ENCODE measurements around the gene UBQLN1. TPM values are rescaled to one million over a fixed set of nuclear protein-coding genes. Genes with fewer than 3 reads are reported as not detected.

Gene UBQLN1
- total RNA-seq, 3 donors from 2014 or later = 114 to 141 (median 124) TPM

- no peaks in the 10 kb centered on the region for H3K4me1 ChIP-seq
- H3K9me3 ChIP-seq = no peaks in the 10 kb centered on the region
- no peak overlapping the region for H3K27ac ChIP-seq
- no peak for TF ChIP-seq POLR2A (IDR thresholded peaks at IDR 0.05)
- no peak for TF ChIP-seq CTCF (IDR thresholded peaks at IDR 0.05)
- no peak for TF ChIP-seq POLR2AphosphoS5 (IDR thresholded peaks at IDR 0.05)
- H3K4me3 ChIP-seq = no peak overlapping the region
- peaks cover 3% of the 10 kb centered on the region for H3K36me3 ChIP-seq
- DNase-seq (ENCODE audit: low spot score in 2 of 2) = no peak
- H3K27me3 ChIP-seq = no peaks in the 10 kb centered on the region
- intact Hi-C loops (cut with DNase I; ENCODE audit: low total_unique reads) = no loop called here
These were observed 68.5 kb downstream of the UBQLN1 start for GRCh38 chr9:83639266-83639665.

GRCh38 chr9:83637389-83637788 is 70.4 kb downstream of the UBQLN1 start:
- intact Hi-C loops (cut with DNase I; ENCODE audit: low total_unique reads) = no loop called here
- Histone ChIP-seq H3K9me3 (no peaks in the 10 kb centered on the region), H3K27ac (no peak overlapping the region), H3K4me3 (no peak overlapping the region), H3K4me1 (no peaks in the 10 kb centered on the region), H3K36me3 (no peaks in the 10 kb centered on the region), H3K27me3 (no peaks in the 10 kb centered on the region)
- DNase-seq (ENCODE audit: low spot score in 2 of 2) = no peak
- TF ChIP-seq CTCF (IDR thresholded peaks at IDR 0.05) (no peak), POLR2AphosphoS5 (IDR thresholded peaks at IDR 0.05) (no peak), POLR2A (IDR thresholded peaks at IDR 0.05) (no peak)

- Histone ChIP-seq H3K4me3 (no peak overlapping the region), H3K36me3 (no peaks in the 10 kb centered on the region), H3K9me3 (no peaks in the 10 kb centered on the region), H3K4me1 (no peaks in the 10 kb centered on the region), H3K27me3 (no peaks in the 10 kb centered on the region), H3K27ac (no peak overlapping the region)
- intact Hi-C loops (cut with DNase I; ENCODE audit: low total_unique reads) = no loop called here
- no peak for DNase-seq (ENCODE audit: low spot score in 2 of 2)
- no peak for TF ChIP-seq POLR2AphosphoS5 (IDR thresholded peaks at IDR 0.05)
These were observed 70.9 kb downstream of the UBQLN1 start for GRCh38 chr9:83636813-83637212.

- H3K27ac ChIP-seq = no peak overlapping the region
- H3K27me3 ChIP-seq = no peaks in the 10 kb centered on the region
- DNase-seq (ENCODE audit: low spot score in 2 of 2) = no peak
- no peaks in the 10 kb centered on the region for H3K36me3 ChIP-seq
- H3K9me3 ChIP-seq = no peaks in the 10 kb centered on the region
- H3K4me3 ChIP-seq = no peak overlapping the region
- intact Hi-C loops (cut with DNase I; ENCODE audit: low total_unique reads) = no loop called here
- TF ChIP-seq POLR2AphosphoS5 (IDR thresholded peaks at IDR 0.05) = no peak
- no peak for TF ChIP-seq POLR2A (IDR thresholded peaks at IDR 0.05)
- no peaks in the 10 kb centered on the region for H3K4me1 ChIP-seq
These were observed 74.1 kb downstream of the UBQLN1 start for GRCh38 chr9:83633676-83634075.

- no peaks in the 10 kb centered on the region for H3K9me3 ChIP-seq
- no peaks in the 10 kb centered on the region for H3K4me1 ChIP-seq
- no peaks in the 10 kb centered on the region for H3K27me3 ChIP-seq
- intact Hi-C loops (cut with DNase I; ENCODE audit: low total_unique reads) = no loop called here
- H3K36me3 ChIP-seq = no peaks in the 10 kb centered on the region
- DNase-seq (ENCODE audit: low spot score in 2 of 2) = no peak
- TF ChIP-seq CTCF (IDR thresholded peaks at IDR 0.05) = no peak
- no peak for TF ChIP-seq POLR2AphosphoS5 (IDR thresholded peaks at IDR 0.05)
- TF ChIP-seq POLR2A (IDR thresholded peaks at IDR 0.05) = no peak
- H3K27ac ChIP-seq = no peak overlapping the region
- no peak overlapping the region for H3K4me3 ChIP-seq
These were observed 74.5 kb downstream of the UBQLN1 start for GRCh38 chr9:83633255-83633654.

GRCh38 chr9:83630938-83631457 is 76.8 kb downstream of the UBQLN1 start:
- Histone ChIP-seq H3K9me3 (no peaks in the 10 kb centered on the region), H3K27ac (no peak overlapping the region), H3K27me3 (no peaks in the 10 kb centered on the region), H3K36me3 (no peaks in the 10 kb centered on the region), H3K4me3 (no peak overlapping the region), H3K4me1 (no peaks in the 10 kb centered on the region)
- TF ChIP-seq POLR2AphosphoS5 (IDR thresholded peaks at IDR 0.05) (no peak), POLR2A (IDR thresholded peaks at IDR 0.05) (no peak), CTCF (IDR thresholded peaks at IDR 0.05) (no peak)
- intact Hi-C loops (cut with DNase I; ENCODE audit: low total_unique reads) = no loop called here
- no peak for DNase-seq (ENCODE audit: low spot score in 2 of 2)
